HEK293 (cell line): ENCODE results near the gene HS3ST6.

Source experiments
- CTCF ChIA-PET: fragments of 350-600 bp; formaldehyde crosslinking; extraction: SDS; loops from one replicate; lab custom pipeline; 2021; ENCODE audit warnings: antibody characterized with exemption; lab: Yijun Ruan, JAX
- POLR2A ChIA-PET: fragments of 300-600 bp; formaldehyde crosslinking; extraction: SDS; loops from one replicate; lab custom pipeline; 2020; ENCODE audit warnings: antibody characterized with exemption, inconsistent platforms; lab: Yijun Ruan, JAX
- H3K27ac ChIP-seq: fragments of 200-500 bp; sonication (Bioruptor generic); 2 replicates; pipeline ENCODE4 v1.5.1; 2014; ENCODE audit warnings: low read depth, low read length, control low read depth, inconsistent platforms; ENCODE audit errors: extremely low read depth
- H3K36me3 ChIP-seq, 2 experiments: fragments of 200-500 bp in 1 of 2; sonication (Bioruptor generic) in 1 of 2; 1 replicate in 1 of 2; 2 replicates in 1 of 2; pipeline ENCODE4 v1.5.1; 2014 to 2017; ENCODE audit warnings: inconsistent platforms in 2 of 2, low read length in 2 of 2; ENCODE audit not compliant: control insufficient read depth in 2 of 2, insufficient read depth in 1 of 2
- H3K4me1 ChIP-seq: fragments of 200-500 bp; sonication (Bioruptor generic); 2 replicates; pipeline ENCODE4 v1.5.1; 2014; ENCODE audit warnings: mild to moderate bottlenecking, low read length, inconsistent platforms; ENCODE audit not compliant: control insufficient read depth, insufficient read depth
- H3K4me3 ChIP-seq: 2 replicates; pipeline ENCODE4 v1.5.1; 2011; ENCODE audit warnings: low read depth, mild to moderate bottlenecking, control low read depth, low read length, moderate library complexity
- H3K9me3 ChIP-seq: fragments of 200-500 bp; sonication (Bioruptor generic); 2 replicates; pipeline ENCODE4 v1.5.1; 2014; ENCODE audit warnings: low read depth, low read length, inconsistent platforms; ENCODE audit not compliant: control insufficient read depth, insufficient read depth
- AEBP2 ChIP-seq: fragments of 450-650 bp; formaldehyde crosslinking; IDR thresholded peaks from 2 replicates; pipeline ENCODE4 v1.5.1; 2016; ENCODE audit warnings: missing biosample characterization, missing genetic modification characterization, borderline replicate concordance
- CTCF ChIP-seq: fragments of 450-650 bp; formaldehyde crosslinking; IDR thresholded peaks from 2 replicates; pipeline ENCODE4 v1.5.1; 2016; ENCODE audit warnings: missing biosample characterization, missing genetic modification characterization
- KLF10 ChIP-seq: fragments of 450-650 bp; IDR thresholded peaks from 2 replicates; pipeline ENCODE4 v1.5.1; 2018; ENCODE audit warnings: missing biosample characterization, mild to moderate bottlenecking, missing genetic modification characterization
- KLF16 ChIP-seq: fragments of 450-650 bp; formaldehyde crosslinking; IDR thresholded peaks from 2 replicates; pipeline ENCODE4 v1.5.1; 2017; ENCODE audit warnings: missing biosample characterization, missing genetic modification characterization
- PATZ1 ChIP-seq: fragments of 450-650 bp; formaldehyde crosslinking; IDR thresholded peaks from 2 replicates; pipeline ENCODE4 v1.5.1; 2016; ENCODE audit warnings: missing biosample characterization, missing genetic modification characterization
- ZBTB20 ChIP-seq: fragments of 450-650 bp; formaldehyde crosslinking; IDR thresholded peaks from 2 replicates; pipeline ENCODE4 v1.5.1; 2016; ENCODE audit warnings: missing biosample characterization, missing genetic modification characterization
- ZNF10 ChIP-seq: fragments of 450-650 bp; formaldehyde crosslinking; IDR thresholded peaks from 2 replicates; pipeline ENCODE4 v1.5.1; 2017; ENCODE audit warnings: missing biosample characterization, missing genetic modification characterization
- ZNF146 ChIP-seq: fragments of 450-650 bp; formaldehyde crosslinking; IDR thresholded peaks from 2 replicates; pipeline ENCODE4 v1.5.1; 2016; ENCODE audit warnings: missing biosample characterization, missing genetic modification characterization
- ZNF16 ChIP-seq: fragments of 450-650 bp; formaldehyde crosslinking; IDR thresholded peaks from 2 replicates; pipeline ENCODE4 v1.5.1; 2016; ENCODE audit warnings: low read depth, missing biosample characterization, missing genetic modification characterization
- ZNF239 ChIP-seq: fragments of 450-650 bp; formaldehyde crosslinking; IDR thresholded peaks from 2 replicates; pipeline ENCODE4 v1.5.1; 2016; ENCODE audit warnings: missing biosample characterization, missing genetic modification characterization
- ZNF433 ChIP-seq: fragments of 450-650 bp; formaldehyde crosslinking; IDR thresholded peaks from 2 replicates; pipeline ENCODE4 v1.5.1; 2016; ENCODE audit warnings: missing biosample characterization, missing genetic modification characterization, low read depth
- ZNF544 ChIP-seq: fragments of 450-650 bp; formaldehyde crosslinking; IDR thresholded peaks from 2 replicates; pipeline ENCODE4 v1.5.0; 2017; ENCODE audit warnings: missing biosample characterization, missing genetic modification characterization
- ZNF596 ChIP-seq: fragments of 450-650 bp; IDR thresholded peaks from 2 replicates; pipeline ENCODE4 v1.5.0; 2018; ENCODE audit warnings: missing biosample characterization, mild to moderate bottlenecking, missing genetic modification characterization, moderate library complexity
- ZNF701 ChIP-seq: fragments of 450-650 bp; formaldehyde crosslinking; IDR thresholded peaks from 2 replicates; pipeline ENCODE4 v1.5.1; 2016; ENCODE audit warnings: missing biosample characterization, missing genetic modification characterization
- ZNF776 ChIP-seq: fragments of 450-650 bp; formaldehyde crosslinking; IDR thresholded peaks from 2 replicates; pipeline ENCODE4 v1.5.0; 2017; ENCODE audit warnings: missing biosample characterization, missing genetic modification characterization, borderline replicate concordance

The HS3ST6 gene

GRCh38 chr16:1964506-1965395 is 46.5 kb upstream of the HS3ST6 start, which contains the start of gene RPS2 (continued):
- TF ChIP-seq PATZ1 (tag by site-specific recombination) (peak; percentile 70), ZNF596 (tag by site-specific recombination) (0 out of 2 replicates have a peak, but pooled peaks have one; percentile 27), KLF10 (tag by site-specific recombination) (peak; percentile 88; the same call in 1 of the 2 replicates), ZNF239 (peak; percentile 64; the same call in 1 of the 2 replicates)

- Histone ChIP-seq H3K4me3 (peak overlapping the region; percentile 94), H3K4me1 (no peaks in the 10 kb centered on the region; the same call in 1 of the 2 replicates), H3K27ac (peak overlapping the region; percentile 100), H3K9me3 (no peaks in the 10 kb centered on the region), H3K36me3 (peaks cover 0 to 42% of the 10 kb centered on the region in 2 experiments; a peak in 1 of 3 replicates)
- CTCF ChIA-PET = interaction anchor here (0.7 to 1.1 kb wide), 2 partner anchors 9 to 100 kb away, joined by 3 read pairs; no protein-coding TSS in a partner anchor
- POLR2A ChIA-PET = interaction anchor here (0.5 to 2.7 kb wide), 54 partner anchors 8 to 1056 kb away, joined by 3 to 76 read pairs (median 5); partner anchors contain the start of genes E4F1, ECI1, EME2 and FAHD1
- TF ChIP-seq ZNF16 (tag by site-specific recombination) = no peak
- 0 out of 2 replicates have a peak, but pooled peaks have one; percentile 3 for TF ChIP-seq ZNF146 (tag by site-specific recombination)
- TF ChIP-seq ZNF10 (tag by site-specific recombination) = 0 out of 2 replicates have a peak, but pooled peaks have one; percentile 7
- 0 out of 2 replicates have a peak, but pooled peaks have one; percentile 7 for TF ChIP-seq AEBP2 (tag by site-specific recombination)
- TF ChIP-seq ZBTB20 (tag by site-specific recombination) = no peak
- TF ChIP-seq ZNF776 = peak; percentile 51; the same call in 1 of the 2 replicates
- no peak for TF ChIP-seq ZNF701 (tag by site-specific recombination)
- TF ChIP-seq KLF16 = no peak
- TF ChIP-seq ZNF433 (tag by site-specific recombination) = no peak
- TF ChIP-seq ZNF544 (tag by site-specific recombination) = no peak
- TF ChIP-seq CTCF = peak; percentile 49; the same call in 1 of the 2 replicates
Observed at GRCh38 chr16:1963806-1964505, 45.7 kb upstream of the HS3ST6 start.
